A549 (cell line): ENCODE measurements around the gene PAIP2.

Source experiments
- ATOH8 ChIP-seq: fragments of 250-450 bp; sonication (Bioruptor Pico); IDR thresholded peaks from 2 replicates; pipeline ENCODE4 v1.5.0; 2020; ENCODE audit warnings: low read depth, mild to moderate bottlenecking, moderate library complexity
- CEBPB ChIP-seq, 2 experiments: fragments of >200 bp in 1 of 2; sonication (Bioruptor Twin) in 1 of 2; formaldehyde crosslinking in 1 of 2; IDR thresholded peaks; 2 replicates each; pipeline ENCODE4 v1.6.1; 2012 to 2016
- CTCF ChIP-seq: fragments of >200 bp; sonication (Bioruptor Twin); formaldehyde crosslinking; IDR thresholded peaks from 3 replicates; pipeline ENCODE4 v1.5.1; 2016
- ESRRA ChIP-seq: fragments of 150-350 bp; IDR thresholded peaks from 2 replicates; pipeline ENCODE4 v1.6.1; 2014; ENCODE audit warnings: mild to moderate bottlenecking, low read length, borderline replicate concordance
- FOSL2 ChIP-seq, 2 experiments: fragments of 450-650 bp in 1 of 2; fragments of >200 bp in 1 of 2; sonication (Bioruptor Twin) in 1 of 2; formaldehyde crosslinking; IDR thresholded peaks; 2 replicates each; pipeline versions ENCODE4 v1.5.0 to v1.6.1; 2016 to 2020; ENCODE audit warnings: mild to moderate bottlenecking in 1 of 2, moderate library complexity in 1 of 2
- JUN ChIP-seq, 2 experiments: fragments of >200 bp; sonication (Bioruptor Twin); formaldehyde crosslinking; IDR thresholded peaks; 2 replicates in 1 of 2; 3 replicates in 1 of 2; pipeline ENCODE4 v1.6.1; 2016 to 2017
- KDM1A ChIP-seq: fragments of 200-600 bp; sonication (generic); IDR thresholded peaks from 2 replicates; pipeline ENCODE4 v1.6.1; 2016; ENCODE audit warnings: low read depth, mild to moderate bottlenecking
- REST ChIP-seq: fragments of 200-600 bp; sonication (generic); IDR thresholded peaks from 2 replicates; pipeline ENCODE4 v1.6.1; 2016; ENCODE audit warnings: antibody characterized with exemption, mild to moderate bottlenecking, moderate library complexity
- USF2 ChIP-seq: fragments of 450-650 bp; IDR thresholded peaks from 2 replicates; pipeline ENCODE4 v1.6.1; 2014; ENCODE audit warnings: antibody characterized with exemption

GRCh38 chr5:139314276-139314675 lies 27.4 kb upstream of the PAIP2 start:
- no peak for TF ChIP-seq REST
- TF ChIP-seq USF2 = no peak
- TF ChIP-seq CEBPB (IDR thresholded peaks at IDR 0.05) = no peak
- no peak for TF ChIP-seq ESRRA
- no peak for TF ChIP-seq FOSL2 (IDR thresholded peaks at IDR 0.05)
- TF ChIP-seq FOSL2 (CRISPR knock-in tag; IDR thresholded peaks at IDR 0.05) = no peak
- TF ChIP-seq CTCF = no peak
- no peak for TF ChIP-seq ATOH8 (CRISPR knock-in tag)
- no peak for TF ChIP-seq KDM1A
- TF ChIP-seq JUN (IDR thresholded peaks at IDR 0.05) = no peak
